GM19324 (cell line): ENCODE results near the gene ADM2.
A peak's percentile ranks its signal among the peaks of the same experiment; 100 is the strongest.

Experiments
- ATAC-seq: cut with Tn5 transposase; IDR thresholded peaks from one replicate; pipeline ENCODE4 v1.9.1; 2021; ENCODE audit warnings: mild to moderate bottlenecking, moderate library complexity; ENCODE audit not compliant: unreplicated experiment, low FRiP score

ADM2 gene

DNA sequence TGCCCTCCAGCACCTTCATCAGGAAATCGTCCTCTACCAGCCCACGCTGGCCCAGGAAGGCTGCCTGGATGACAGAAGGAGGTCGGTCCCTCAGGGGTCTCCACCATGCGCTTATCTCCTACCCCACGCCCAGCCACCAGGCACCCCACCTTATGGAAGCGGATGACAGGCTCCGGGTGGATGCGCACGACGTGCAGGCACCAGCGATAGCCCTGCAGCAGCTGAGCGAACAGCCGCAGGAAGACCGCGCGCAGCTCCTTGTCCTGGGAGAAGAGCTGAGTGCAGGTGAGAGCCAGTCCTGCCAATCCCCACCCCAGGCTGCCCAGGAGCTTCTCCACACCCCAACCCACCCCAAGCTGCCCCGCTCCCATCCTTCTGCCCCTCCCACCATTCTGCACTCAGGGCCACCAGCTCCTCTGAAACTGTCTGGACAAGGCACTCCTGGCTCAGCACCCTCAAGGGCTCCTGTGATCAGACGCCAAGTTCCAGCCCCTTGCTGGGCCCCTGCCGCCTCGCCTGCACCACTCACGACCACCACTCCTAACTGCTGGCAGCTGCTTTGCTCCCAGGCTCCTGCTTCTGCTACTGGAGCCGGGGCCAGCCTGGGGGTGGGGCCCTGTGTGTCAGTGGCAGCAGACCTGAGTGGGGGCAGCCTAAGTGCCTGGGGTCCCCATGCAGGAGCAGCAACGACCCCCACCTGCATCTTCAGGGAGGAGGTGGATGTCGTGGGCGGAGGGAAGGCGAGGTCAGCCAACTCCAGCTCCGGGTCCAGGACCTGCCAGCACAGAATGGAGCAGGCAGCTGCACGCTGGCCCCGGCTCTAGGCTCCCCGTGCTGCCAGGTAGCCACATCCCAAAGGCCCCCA is 16.0 kb upstream of the ADM2 start:
- ATAC-seq, result no peak

- ATAC-seq, result no peak
Observed at GRCh38 chr22:50467341-50467740, 14.0 kb upstream of the ADM2 start.

GRCh38 chr22:50467773-50468440 is 13.4 kb upstream of the ADM2 start:
- no peak for ATAC-seq

- ATAC-seq, result no peak
Observed at GRCh38 chr22:50468626-50469025, 12.7 kb upstream of the ADM2 start.

GRCh38 chr22:50469377-50470305 is 11.7 kb upstream of the ADM2 start:
- peak; percentile 58 for ATAC-seq

DNA sequence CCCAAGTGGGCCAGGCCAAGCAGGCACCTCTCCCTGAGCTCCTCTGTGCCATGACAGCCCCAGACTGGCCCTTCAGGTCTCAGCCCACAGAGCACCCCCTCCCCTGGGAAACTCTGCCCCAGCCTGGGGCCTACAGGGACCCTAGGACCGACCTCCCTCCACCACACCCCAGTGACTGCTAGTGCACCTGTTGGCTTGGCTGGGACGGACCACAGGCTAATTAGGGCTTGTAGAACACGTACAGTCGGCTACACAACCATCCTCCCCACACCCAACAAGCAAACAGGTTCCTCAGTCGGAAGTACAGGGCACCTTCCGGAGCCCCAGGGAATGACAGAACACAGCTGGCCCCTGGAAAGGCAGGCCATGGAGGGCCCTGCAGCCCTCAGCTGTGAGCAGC is 10.9 kb upstream of the ADM2 start:
- ATAC-seq, result no peak

GRCh38 chr22:50471197-50471847 is 10.0 kb upstream of the ADM2 start:
- ATAC-seq, result no peak

- no peak for ATAC-seq
Observed at GRCh38 chr22:50471962-50472361, 9.4 kb upstream of the ADM2 start.

- ATAC-seq, result no peak
Observed at GRCh38 chr22:50473088-50473487, 8.3 kb upstream of the ADM2 start.

- no peak for ATAC-seq
Observed at GRCh38 chr22:50473855-50474671, 7.3 kb upstream of the ADM2 start.

DNA sequence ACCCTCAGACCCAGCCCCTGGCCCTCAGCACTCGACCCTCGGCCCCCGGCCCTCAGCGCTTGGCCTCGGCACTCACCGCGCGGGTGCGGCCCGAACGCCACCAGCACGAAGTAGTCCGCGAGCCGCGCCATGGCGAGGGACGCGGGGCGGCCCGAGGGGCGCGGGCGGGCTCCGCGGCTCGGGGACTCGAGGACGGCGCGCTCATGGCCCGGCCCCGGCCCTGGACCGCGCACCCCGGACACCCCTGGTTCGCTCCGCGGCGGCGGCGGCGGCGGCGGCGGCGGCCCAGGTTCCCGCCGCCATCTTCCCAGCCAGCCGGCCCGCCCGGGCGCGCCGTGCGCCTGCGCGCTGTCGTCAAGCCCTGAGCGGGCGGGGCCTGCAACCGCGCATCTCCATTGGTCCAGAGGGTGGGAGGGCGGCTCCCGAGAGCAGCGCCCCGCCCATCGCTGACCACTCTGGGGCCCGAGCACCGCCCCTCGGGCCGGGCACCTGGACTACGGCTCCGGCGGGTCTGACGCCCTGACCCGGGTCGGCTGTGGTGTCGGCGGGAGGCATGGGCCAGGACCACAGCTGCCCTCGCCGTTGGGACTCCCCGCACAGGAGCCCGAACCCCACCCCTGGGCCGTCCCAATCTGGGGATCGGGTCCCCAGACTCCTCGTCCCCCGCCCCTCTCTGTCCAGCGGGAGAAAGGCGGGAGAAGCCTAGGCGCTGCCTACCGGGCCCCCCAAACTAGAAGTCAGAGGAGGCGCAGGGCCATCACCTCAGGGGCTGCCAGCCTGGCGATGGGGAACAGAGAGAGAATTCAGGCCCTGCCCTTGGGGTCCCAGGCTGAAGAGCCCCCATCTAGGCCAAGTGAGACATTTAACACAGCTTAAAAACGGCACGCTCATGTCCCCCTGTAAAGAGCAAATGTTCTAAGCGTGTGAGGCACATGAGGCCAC is 6.4 kb upstream of the ADM2 start, which contains the start of gene SBF1:
TSS of gene SBF1 (minus strand) at position 326 of the 942 bp plus-strand sequence. CDS start at position 131, 195 bp downstream.
- ATAC-seq, result peak; percentile 81

- no peak for ATAC-seq
Observed at GRCh38 chr22:50475652-50476002, 5.7 kb upstream of the ADM2 start.

DNA sequence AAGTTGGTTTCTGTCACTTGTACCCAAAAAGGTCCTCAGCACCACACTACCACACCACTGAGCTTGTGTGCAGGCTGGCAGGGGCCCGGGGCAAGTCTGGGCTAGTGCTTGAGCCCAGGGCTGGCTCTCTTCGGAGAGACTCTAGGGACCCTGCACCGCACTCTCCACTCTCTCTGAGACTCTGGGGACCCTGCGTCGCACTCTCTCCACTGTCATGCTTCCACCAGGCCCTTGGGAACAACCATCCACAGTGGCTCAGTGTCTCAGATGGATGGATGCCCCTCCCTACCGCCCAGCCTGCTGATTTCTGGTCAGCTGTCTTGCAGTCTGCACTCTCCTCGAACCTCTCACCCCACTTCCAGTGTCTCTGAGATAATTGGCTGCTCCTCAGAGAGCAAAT is 4.5 kb upstream of the ADM2 start:
- ATAC-seq, result no peak

GRCh38 chr22:50477923-50478322 is 3.4 kb upstream of the ADM2 start:
- ATAC-seq, result no peak

- no peak for ATAC-seq
Observed at GRCh38 chr22:50479721-50480120, 1.6 kb upstream of the ADM2 start.

GRCh38 chr22:50481045-50481439 is 301 bp upstream of the ADM2 start:
- no peak for ATAC-seq

DNA sequence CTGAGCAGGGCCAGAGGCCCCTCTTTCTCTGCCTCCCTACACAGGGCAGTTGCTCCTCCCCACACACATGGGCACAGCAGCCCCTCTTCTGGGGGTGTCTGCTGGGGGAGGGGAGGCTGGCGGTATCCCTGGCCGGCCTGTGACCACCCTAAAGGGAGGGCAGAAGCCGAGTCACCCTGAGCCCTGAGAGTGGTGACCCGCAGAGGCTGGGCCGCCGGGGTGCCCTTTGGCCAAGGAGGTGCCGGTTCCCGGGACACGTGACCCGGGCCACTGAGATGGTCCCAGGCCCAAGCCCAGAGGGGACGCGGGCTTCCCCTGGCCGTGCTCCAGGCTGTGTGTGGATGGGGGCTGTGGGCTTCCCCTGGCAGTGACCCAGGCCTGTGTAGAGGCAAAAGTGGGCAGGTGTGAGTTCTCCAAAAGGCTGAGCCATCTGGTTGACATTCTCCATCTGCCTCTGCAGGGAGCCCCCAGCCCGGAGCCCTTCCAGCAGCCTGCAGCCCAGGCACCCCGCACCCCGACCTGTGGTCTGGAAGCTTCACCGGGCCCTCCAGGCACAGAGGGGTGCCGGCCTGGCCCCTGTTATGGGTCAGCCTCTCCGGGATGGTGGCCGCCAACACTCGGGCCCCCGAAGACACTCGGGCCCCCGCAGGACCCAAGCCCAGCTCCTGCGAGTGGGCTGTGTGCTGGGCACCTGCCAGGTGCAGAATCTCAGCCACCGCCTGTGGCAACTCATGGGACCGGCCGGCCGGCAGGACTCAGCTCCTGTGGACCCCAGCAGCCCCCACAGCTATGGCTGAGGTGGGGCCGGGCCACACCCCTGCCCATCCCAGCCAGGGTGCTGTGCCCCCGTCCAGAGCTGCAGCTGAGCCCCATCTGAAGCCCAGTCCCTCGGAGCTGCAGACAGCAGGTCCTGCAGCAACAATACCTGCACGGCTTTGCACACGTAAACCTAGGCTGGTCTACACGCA is 1.0 kb downstream of the ADM2 start:
- no peak for ATAC-seq
